ENCODE results near the gene CHIA. TPM values are rescaled to one million over a fixed set of nuclear protein-coding genes. Genes with fewer than 3 reads are reported as not detected.

The CHIA gene
- total and polyA plus RNA-seq, 2 donors (not counting 3 experiments of a cell fraction or from before 2014, with no cell fraction given), result not detected

GRCh38 chr1:111275780-111276433 is 14.7 kb upstream of the CHIA start:
- DNase-seq (ENCODE audit: low read depth, low spot score), result no peak
- H4K20me1 ChIP-seq (replicated peaks; ENCODE audit: control insufficient read depth, extremely low read depth, insufficient read depth, low read length), result no peaks in the 10 kb centered on the region
- H3K9me1 ChIP-seq (replicated peaks; ENCODE audit: control insufficient read depth, extremely low read depth, insufficient read depth, low read length), result no peaks in the 10 kb centered on the region
- intact Hi-C loops (cut with micrococcal nuclease), result no loop called here
- H3K9me3 ChIP-seq (replicated peaks; ENCODE audit: control insufficient read depth, insufficient read depth, low read length), result no peaks in the 10 kb centered on the region
- no peaks in the 10 kb centered on the region for H3K79me2 ChIP-seq (ENCODE audit: control insufficient read depth, insufficient read depth, low read length)
- no peaks in the 10 kb centered on the region for H3K4me1 ChIP-seq (ENCODE audit: control insufficient read depth, extremely low read depth, insufficient read depth, low read length)
- no peak overlapping the region for H3K4me3 ChIP-seq (replicated peaks in 1 of 3; ENCODE audit: insufficient read depth in 1 of 3, low read depth in 1 of 3, low read length in 3 of 3)
- no TSS peak for BruUV-seq (replicated peaks)
- ChIA-PET CTCF (interaction anchor here (1.5 kb wide), 1 partner anchor 9 kb away, joined by 3 read pairs; no protein-coding TSS in a partner anchor), POLR2A (no interaction called here)
- no peak overlapping the region for H2AFZ ChIP-seq (ENCODE audit: low read depth, low read length)
- no peak overlapping the region for H3K27ac ChIP-seq (ENCODE audit: insufficient read depth, low read depth, low read length)
- no peak overlapping the region for H3K4me2 ChIP-seq (ENCODE audit: insufficient read depth, low read length)
- dilution Hi-C loops (cut with MboI; ENCODE audit: extremely low pct_ligation_motif_present, low sequenced_read_pairs), result no loop called here
- H3K36me3 ChIP-seq (ENCODE audit: control insufficient read depth in 2 of 2, extremely low read depth in 1 of 2, insufficient read depth in 2 of 2, low read length in 2 of 2), result no peaks in the 10 kb centered on the region
- H3K9ac ChIP-seq (replicated peaks; ENCODE audit: extremely low read depth, insufficient read depth, low read length), result no peak overlapping the region
- FAIRE-seq, result no peak
- peaks cover 13 to 16% of the 10 kb centered on the region in 2 experiments for H3K27me3 ChIP-seq (ENCODE audit: control insufficient read depth in 2 of 2, insufficient read depth in 2 of 2, low read length in 2 of 2)
- no peak for TF ChIP-seq POLR2A (IDR thresholded peaks at IDR 0.05; ENCODE audit: low read depth, low read length)
- TF ChIP-seq FOS (IDR thresholded peaks at IDR 0.05; ENCODE audit: borderline replicate concordance, insufficient read depth, low read length), result no peak
- TF ChIP-seq JUN (IDR thresholded peaks at IDR 0.05; ENCODE audit: borderline replicate concordance, insufficient read depth, insufficient read length, low read depth), result no peak
- no peak for TF ChIP-seq CTCF (IDR thresholded peaks at IDR 0.05; ENCODE audit: extremely low read depth in 1 of 2, insufficient read depth in 1 of 2, low read depth in 1 of 2, low read length in 2 of 2)
- TF ChIP-seq MAX (IDR thresholded peaks at IDR 0.05; ENCODE audit: insufficient read depth, insufficient read length), result no peak
- TF ChIP-seq GATA2 (IDR thresholded peaks at IDR 0.05; ENCODE audit: insufficient read depth, insufficient read length, low read depth, low read length), result no peak
- TF ChIP-seq MYC (IDR thresholded peaks at IDR 0.05; ENCODE audit: low read depth, low read length), result no peak
- no peak for TF ChIP-seq EZH2 (IDR thresholded peaks at IDR 0.05; ENCODE audit: borderline replicate concordance, low read depth, low read length, severe bottlenecking)
- no peak for TF ChIP-seq POLR2AphosphoS5 (IDR thresholded peaks at IDR 0.05; ENCODE audit: insufficient read depth, low read depth, low read length)
